GM10248 (cell line): ENCODE results near the gene ELMOD1.

Experiments used
- CTCF ChIA-PET: fragments of 300-600 bp; sonication (Branson Sonifier 250); formaldehyde crosslinking; extraction: SDS; loops from one replicate; lab custom pipeline; 2021; ENCODE audit warnings: antibody characterized with exemption; lab: Yijun Ruan, JAX
- POLR2A ChIA-PET: fragments of 350-650 bp; sonication (Branson Sonifier 250); formaldehyde crosslinking; extraction: SDS; loops from one replicate; lab custom pipeline; 2020; ENCODE audit warnings: antibody characterized with exemption; lab: Yijun Ruan, JAX
- DNase-seq: peaks from one replicate; pipeline ENCODE4 v3.0.0; 2012; ENCODE audit errors: extremely low spot score
- CTCF ChIP-seq: IDR thresholded peaks from 2 replicates; pipeline ENCODE4 v1.5.1; 2012; ENCODE audit warnings: mild to moderate bottlenecking, low read depth; ENCODE audit errors: extremely low read depth, missing control alignments, control extremely low read depth

ELMOD1 gene

GRCh38 chr11:107679255-107680024 lies 88.5 kb downstream of the ELMOD1 start:
- POLR2A ChIA-PET, result no interaction called here
- CTCF ChIA-PET, result interaction anchor here (1.8 to 3.1 kb wide), 2 partner anchors 9 to 10 kb away, joined by 7 to 16 read pairs; no protein-coding TSS in a partner anchor
- DNase-seq, result no peak
- TF ChIP-seq CTCF, result no peak

- no peak for TF ChIP-seq CTCF
- CTCF ChIA-PET, result interaction anchor here (0.8 to 2.9 kb wide), 4 partner anchors 9 to 216 kb away, joined by 3 to 14 read pairs (median 8); no protein-coding TSS in a partner anchor
- no peak for DNase-seq
- POLR2A ChIA-PET, result no interaction called here
These were observed 91.2 kb downstream of the ELMOD1 start for GRCh38 chr11:107682171-107682570.

GRCh38 chr11:107682572-107682971 lies 91.6 kb downstream of the ELMOD1 start:
- ChIA-PET CTCF (interaction anchor here (0.8 to 2.9 kb wide), 5 partner anchors 9 to 216 kb away, joined by 3 to 14 read pairs (median 5); no protein-coding TSS in a partner anchor), POLR2A (no interaction called here)
- no peak for TF ChIP-seq CTCF
- DNase-seq, result no peak

GRCh38 chr11:107683061-107683460 lies 92.1 kb downstream of the ELMOD1 start:
- ChIA-PET CTCF (interaction anchor here (0.8 to 2.9 kb wide), 6 partner anchors 10 to 215 kb away, joined by 3 to 14 read pairs (median 4); no protein-coding TSS in a partner anchor), POLR2A (no interaction called here)
- TF ChIP-seq CTCF, result no peak
- DNase-seq, result no peak

- TF ChIP-seq CTCF, result no peak
- no peak for DNase-seq
- CTCF ChIA-PET, result interaction anchor here (1.2 to 2.9 kb wide), 5 partner anchors 14 to 215 kb away, joined by 3 to 14 read pairs (median 5); no protein-coding TSS in a partner anchor
- POLR2A ChIA-PET, result no interaction called here
These were observed 92.9 kb downstream of the ELMOD1 start for GRCh38 chr11:107683807-107684206.

- ChIA-PET CTCF (interaction anchor here (1.0 to 5.3 kb wide), 28 partner anchors 8 to 229 kb away, joined by 3 to 97 read pairs (median 8); partner anchors contain the start of gene ALKBH8), POLR2A (no interaction called here)
- no peak for TF ChIP-seq CTCF
- no peak for DNase-seq
These were observed 97.5 kb downstream of the ELMOD1 start for GRCh38 chr11:107688322-107688918.
